HUES48 (cell line): ENCODE data around the gene COG4.

Experiments
- H3K27ac ChIP-seq: one replicate; pipeline ENCODE4 v1.7.0; 2013; ENCODE audit warnings: low read depth, low read length, inconsistent platforms
- H3K27me3 ChIP-seq: 2 replicates; pipeline ENCODE4 v1.6.1; 2013; ENCODE audit warnings: mild to moderate bottlenecking, low read length; ENCODE audit not compliant: control insufficient read depth, insufficient read depth
- H3K36me3 ChIP-seq: 2 replicates; pipeline ENCODE4 v1.6.1; 2013; ENCODE audit warnings: low read length; ENCODE audit not compliant: control insufficient read depth, insufficient read depth
- H3K4me1 ChIP-seq: 2 replicates; pipeline ENCODE4 v1.6.1; 2013; ENCODE audit warnings: mild to moderate bottlenecking, low read length; ENCODE audit not compliant: control insufficient read depth, insufficient read depth
- H3K4me3 ChIP-seq: 2 replicates; pipeline ENCODE4 v1.5.1; 2013; ENCODE audit warnings: mild to moderate bottlenecking, low read depth, low read length
- H3K9ac ChIP-seq: 2 replicates; pipeline ENCODE4 v1.6.1; 2013; ENCODE audit warnings: mild to moderate bottlenecking, low read depth, low read length, moderate library complexity
- H3K9me3 ChIP-seq: 2 replicates; pipeline ENCODE4 v1.6.1; 2013; ENCODE audit warnings: low read length; ENCODE audit not compliant: control insufficient read depth, insufficient read depth

Gene COG4

GRCh38 chr16:70523076-70523742 is at the start of gene COG4:
TSS of gene COG4 (minus strand) at chr16:70523554. CDS start at chr16:70523543, 11 bp downstream.
- Histone ChIP-seq H3K27me3 (no peaks in the 10 kb centered on the region), H3K36me3 (peaks cover 33% of the 10 kb centered on the region), H3K4me1 (peaks cover 16% of the 10 kb centered on the region), H3K4me3 (peak within 1 kb of the TSS; percentile 87), H3K27ac (peak within 1 kb of the TSS; percentile 95), H3K9me3 (no peaks in the 10 kb centered on the region), H3K9ac (peak within 1 kb of the TSS; percentile 94)

GRCh38 chr16:70572926-70573270 is 49.5 kb upstream of the COG4 start:
- Histone ChIP-seq H3K36me3 (peaks cover 75% of the 10 kb centered on the region), H3K27me3 (no peaks in the 10 kb centered on the region), H3K9me3 (no peaks in the 10 kb centered on the region), H3K4me3 (no peak overlapping the region), H3K4me1 (0 out of 2 replicates have a peak, but pooled peaks cover 3% of the 10 kb centered on the region), H3K27ac (no peak overlapping the region), H3K9ac (no peak overlapping the region)

GRCh38 chr16:70572050-70572925 is 48.9 kb upstream of the COG4 start:
- Histone ChIP-seq H3K36me3 (peaks cover 81% of the 10 kb centered on the region), H3K4me1 (0 out of 2 replicates have a peak, but pooled peaks cover 3% of the 10 kb centered on the region), H3K27ac (no peak overlapping the region), H3K27me3 (no peaks in the 10 kb centered on the region), H3K9me3 (no peaks in the 10 kb centered on the region), H3K9ac (no peak overlapping the region), H3K4me3 (no peak overlapping the region)

GRCh38 chr16:70571623-70572022 is 48.3 kb upstream of the COG4 start:
- Histone ChIP-seq H3K36me3 (peaks cover 88% of the 10 kb centered on the region), H3K27me3 (no peaks in the 10 kb centered on the region), H3K27ac (no peak overlapping the region), H3K4me1 (0 out of 2 replicates have a peak, but pooled peaks cover 3% of the 10 kb centered on the region), H3K4me3 (no peak overlapping the region), H3K9me3 (no peaks in the 10 kb centered on the region), H3K9ac (no peak overlapping the region)

GRCh38 chr16:70570967-70571570 is 47.7 kb upstream of the COG4 start:
- Histone ChIP-seq H3K27me3 (no peaks in the 10 kb centered on the region), H3K4me3 (no peak overlapping the region), H3K4me1 (0 out of 2 replicates have a peak, but pooled peaks cover 3% of the 10 kb centered on the region), H3K27ac (no peak overlapping the region), H3K9me3 (no peaks in the 10 kb centered on the region), H3K36me3 (peaks cover 93% of the 10 kb centered on the region), H3K9ac (no peak overlapping the region)

GRCh38 chr16:70569752-70570151 is 46.4 kb upstream of the COG4 start:
- Histone ChIP-seq H3K9me3 (no peaks in the 10 kb centered on the region), H3K4me1 (no peaks in the 10 kb centered on the region), H3K36me3 (peaks cover 98% of the 10 kb centered on the region), H3K9ac (no peak overlapping the region), H3K27me3 (no peaks in the 10 kb centered on the region), H3K4me3 (no peak overlapping the region), H3K27ac (no peak overlapping the region)

GRCh38 chr16:70568601-70569237 is 45.4 kb upstream of the COG4 start:
- Histone ChIP-seq H3K27ac (no peak overlapping the region), H3K27me3 (no peaks in the 10 kb centered on the region), H3K4me1 (no peaks in the 10 kb centered on the region), H3K4me3 (no peak overlapping the region), H3K9me3 (no peaks in the 10 kb centered on the region), H3K9ac (no peak overlapping the region), H3K36me3 (peaks cover 98% of the 10 kb centered on the region)

GRCh38 chr16:70565053-70565452 is 41.7 kb upstream of the COG4 start:
- no peaks in the 10 kb centered on the region for H3K4me1 ChIP-seq
- H3K27ac ChIP-seq, result no peak overlapping the region
- no peak overlapping the region for H3K9ac ChIP-seq
- peaks cover 99% of the 10 kb centered on the region for H3K36me3 ChIP-seq
- H3K9me3 ChIP-seq, result no peaks in the 10 kb centered on the region
- no peaks in the 10 kb centered on the region for H3K27me3 ChIP-seq
- H3K4me3 ChIP-seq, result no peak overlapping the region

- H3K27ac ChIP-seq, result no peak overlapping the region
- H3K36me3 ChIP-seq, result peaks cover 99% of the 10 kb centered on the region
- H3K9me3 ChIP-seq, result no peaks in the 10 kb centered on the region
- H3K4me3 ChIP-seq, result no peak overlapping the region
- H3K9ac ChIP-seq, result no peak overlapping the region
- H3K27me3 ChIP-seq, result no peaks in the 10 kb centered on the region
- no peaks in the 10 kb centered on the region for H3K4me1 ChIP-seq
These were observed 40.3 kb upstream of the COG4 start for GRCh38 chr16:70563636-70564035.

- H3K36me3 ChIP-seq, result peaks cover 99% of the 10 kb centered on the region
- H3K27me3 ChIP-seq, result no peaks in the 10 kb centered on the region
- no peaks in the 10 kb centered on the region for H3K4me1 ChIP-seq
- no peak overlapping the region for H3K4me3 ChIP-seq
- no peak overlapping the region for H3K27ac ChIP-seq
- H3K9me3 ChIP-seq, result no peaks in the 10 kb centered on the region
- H3K9ac ChIP-seq, result no peak overlapping the region
These were observed 38.3 kb upstream of the COG4 start for GRCh38 chr16:70561623-70562022.
